ENCODE measurements around the gene SPA17.

DNA sequence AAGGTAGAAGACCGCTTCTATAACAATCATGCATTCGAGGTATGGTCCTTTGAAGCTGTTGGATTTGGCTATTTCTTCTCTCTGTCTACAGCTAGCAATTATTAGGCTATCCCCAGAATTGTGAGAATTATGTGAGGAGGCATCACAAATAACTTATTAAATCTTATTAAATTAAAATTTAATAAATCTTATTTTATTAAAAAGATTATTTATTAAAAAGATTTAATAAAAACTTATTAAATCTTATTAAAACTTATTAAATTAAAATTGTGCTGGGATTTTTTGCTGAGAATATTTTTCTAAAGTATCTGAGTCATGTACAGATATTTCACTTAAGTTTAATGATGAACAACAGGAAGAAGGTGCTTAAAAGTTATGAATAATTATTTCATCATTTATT lies 7.7 kb downstream of the SPA17 start:
- TF ChIP-seq, protein P1, sequence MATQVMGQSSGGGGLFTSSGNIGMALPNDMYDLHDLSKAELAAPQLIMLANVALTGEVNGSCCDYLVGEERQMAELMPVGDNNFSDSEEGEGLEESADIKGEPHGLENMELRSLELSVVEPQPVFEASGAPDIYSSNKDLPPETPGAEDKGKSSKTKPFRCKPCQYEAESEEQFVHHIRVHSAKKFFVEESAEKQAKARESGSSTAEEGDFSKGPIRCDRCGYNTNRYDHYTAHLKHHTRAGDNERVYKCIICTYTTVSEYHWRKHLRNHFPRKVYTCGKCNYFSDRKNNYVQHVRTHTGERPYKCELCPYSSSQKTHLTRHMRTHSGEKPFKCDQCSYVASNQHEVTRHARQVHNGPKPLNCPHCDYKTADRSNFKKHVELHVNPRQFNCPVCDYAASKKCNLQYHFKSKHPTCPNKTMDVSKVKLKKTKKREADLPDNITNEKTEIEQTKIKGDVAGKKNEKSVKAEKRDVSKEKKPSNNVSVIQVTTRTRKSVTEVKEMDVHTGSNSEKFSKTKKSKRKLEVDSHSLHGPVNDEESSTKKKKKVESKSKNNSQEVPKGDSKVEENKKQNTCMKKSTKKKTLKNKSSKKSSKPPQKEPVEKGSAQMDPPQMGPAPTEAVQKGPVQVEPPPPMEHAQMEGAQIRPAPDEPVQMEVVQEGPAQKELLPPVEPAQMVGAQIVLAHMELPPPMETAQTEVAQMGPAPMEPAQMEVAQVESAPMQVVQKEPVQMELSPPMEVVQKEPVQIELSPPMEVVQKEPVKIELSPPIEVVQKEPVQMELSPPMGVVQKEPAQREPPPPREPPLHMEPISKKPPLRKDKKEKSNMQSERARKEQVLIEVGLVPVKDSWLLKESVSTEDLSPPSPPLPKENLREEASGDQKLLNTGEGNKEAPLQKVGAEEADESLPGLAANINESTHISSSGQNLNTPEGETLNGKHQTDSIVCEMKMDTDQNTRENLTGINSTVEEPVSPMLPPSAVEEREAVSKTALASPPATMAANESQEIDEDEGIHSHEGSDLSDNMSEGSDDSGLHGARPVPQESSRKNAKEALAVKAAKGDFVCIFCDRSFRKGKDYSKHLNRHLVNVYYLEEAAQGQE (IDR thresholded peaks at IDR 0.05; ENCODE audit: insufficient read depth in 1 of 2, low read depth in 2 of 2, low read length in 2 of 2): no peak
- TF ChIP-seq POLR2AphosphoS5 (IDR thresholded peaks at IDR 0.05; ENCODE audit: low read depth, low read length) (no peak), TAF1 (IDR thresholded peaks at IDR 0.05; ENCODE audit: borderline replicate concordance, insufficient read depth, low read length) (no peak)

All from PFSK-1 (cell line).